ENCODE data around the gene ID1. TPM values are rescaled to one million over a fixed set of nuclear protein-coding genes. Genes with fewer than 3 reads are reported as not detected.

Gene ID1
- total and polyA plus RNA-seq, 2 of the 13 experiments (the other 11 are each of a cell fraction or from before 2014, with no cell fraction given), result 320 to 419 TPM

- TF ChIP-seq SUZ12 (IDR thresholded peaks at IDR 0.05; ENCODE audit: low read depth, low read length) (no peak), ZNF577 (CRISPR knock-in tag; IDR thresholded peaks at IDR 0.05; ENCODE audit: borderline replicate concordance, low read depth) (no peak), ZNF687 (CRISPR knock-in tag; IDR thresholded peaks at IDR 0.05) (peak; percentile 91), ZNF605 (CRISPR knock-in tag; IDR thresholded peaks at IDR 0.05) (0 out of 2 replicates have a peak, but pooled peaks have one; percentile 25), ZNF33A (CRISPR knock-in tag; IDR thresholded peaks at IDR 0.05; ENCODE audit: borderline replicate concordance) (no peak), TEAD3 (CRISPR knock-in tag; optimal IDR thresholded peaks at IDR 0.05; ENCODE audit: borderline replicate concordance) (peak; percentile 69), ZNF20 (CRISPR knock-in tag; IDR thresholded peaks at IDR 0.05) (0 out of 2 replicates have a peak, but pooled peaks have one; percentile 12), CREB1 (IDR thresholded peaks at IDR 0.05) (peak; percentile 27; the same call in 1 of the 2 replicates), CREB1 (CRISPR knock-in tag; IDR thresholded peaks at IDR 0.05) (peak; percentile 72), NFATC3 (CRISPR knock-in tag; IDR thresholded peaks at IDR 0.05) (0 out of 2 replicates have a peak, but pooled peaks have one; percentile 2), E2F2 (CRISPR knock-in tag; IDR thresholded peaks at IDR 0.05; ENCODE audit: borderline replicate concordance) (no peak; the same call in 1 of the 2 replicates), ZNF256 (CRISPR knock-in tag; conservative IDR thresholded peaks at IDR 0.05) (no peak), RARG (CRISPR knock-in tag; IDR thresholded peaks at IDR 0.05; ENCODE audit: low read depth) (no peak), TCF7 (IDR thresholded peaks at IDR 0.05; ENCODE audit: low read depth) (peak; percentile 71), PHF8 (CRISPR knock-in tag; IDR thresholded peaks at IDR 0.05) (peak; percentile 59), ZNF775 (CRISPR knock-in tag; IDR thresholded peaks at IDR 0.05; ENCODE audit: borderline replicate concordance) (no peak; the same call in 1 of the 2 replicates), HNF1A (IDR thresholded peaks at IDR 0.05; ENCODE audit: low read depth) (peak; percentile 74), HNF1A (CRISPR knock-in tag; IDR thresholded peaks at IDR 0.05; ENCODE audit: borderline replicate concordance) (peak; percentile 79; the same call in 1 of the 2 replicates)
These were observed 1.9 kb downstream of the ID1 start (continued) for GRCh38 chr20:31606804-31607639.

Data from HepG2 (cell line).